ENCODE data around the gene HACE1.
"Not testable (repeated sequence)": the region's sequence is repeated elsewhere in the genome, so short reads cannot be mapped to it uniquely, and the experiment has no call there.

The HACE1 gene

DNA sequence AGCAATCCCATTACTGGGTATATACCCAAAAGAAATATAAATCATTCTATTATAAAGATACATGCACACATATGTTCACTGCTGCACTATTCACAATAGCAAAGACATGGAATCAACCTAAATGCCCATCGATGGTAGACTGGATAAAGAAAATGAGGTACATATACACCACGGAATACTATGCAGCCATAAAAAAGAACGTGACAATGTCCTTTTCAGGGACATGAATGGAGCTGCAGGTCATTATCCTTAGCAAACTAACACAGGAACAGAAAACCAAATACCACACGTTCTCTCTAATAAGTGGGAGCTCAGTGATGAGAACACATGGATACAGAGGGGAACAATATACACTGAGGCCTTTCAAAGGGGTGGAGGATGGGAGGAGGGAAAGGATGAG, 38.9 kb downstream of the HACE1 start:
- DNase-seq: not testable (repeated sequence)

DNA sequence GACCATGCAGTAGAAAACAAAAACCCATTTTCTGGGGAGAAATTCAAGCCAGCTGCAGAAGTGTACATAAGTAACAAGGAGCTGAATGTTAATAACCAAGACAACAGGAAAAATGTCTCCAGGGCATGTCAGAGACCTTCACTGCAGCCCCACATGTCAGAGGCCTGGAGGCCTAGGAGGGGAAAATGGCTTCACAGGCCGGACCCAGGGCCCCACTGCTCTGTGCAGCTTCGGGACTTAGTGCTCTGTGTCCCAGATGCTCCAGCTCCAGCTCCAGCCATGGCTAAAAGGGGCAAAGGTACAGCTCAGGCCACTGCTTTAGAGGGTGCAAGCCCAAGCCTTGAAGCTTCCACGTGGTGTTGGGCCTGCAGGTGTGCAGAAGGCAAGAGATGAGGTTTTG, 43.6 kb downstream of the HACE1 start:
- DNase-seq: no peak

DNA sequence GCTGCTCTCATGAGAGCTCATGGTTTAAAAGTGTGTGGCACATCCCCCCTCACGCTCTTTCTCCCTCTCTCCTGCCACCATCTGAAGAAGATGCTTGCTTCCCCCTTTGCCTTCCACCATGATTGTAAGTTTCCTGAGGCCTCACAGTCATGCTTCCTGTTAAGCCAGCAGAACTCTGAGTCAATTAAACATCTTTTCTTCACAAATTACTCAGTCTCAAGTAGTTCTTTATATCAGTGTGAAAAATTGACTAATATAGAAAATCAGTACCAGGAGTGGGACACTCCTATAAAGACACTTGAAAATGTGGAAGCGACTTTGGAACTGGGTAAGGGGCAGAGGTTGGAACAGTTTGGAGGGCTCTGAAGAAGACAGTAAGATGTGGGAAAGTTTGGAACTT, 45.0 kb downstream of the HACE1 start:
- DNase-seq: no peak

DNA sequence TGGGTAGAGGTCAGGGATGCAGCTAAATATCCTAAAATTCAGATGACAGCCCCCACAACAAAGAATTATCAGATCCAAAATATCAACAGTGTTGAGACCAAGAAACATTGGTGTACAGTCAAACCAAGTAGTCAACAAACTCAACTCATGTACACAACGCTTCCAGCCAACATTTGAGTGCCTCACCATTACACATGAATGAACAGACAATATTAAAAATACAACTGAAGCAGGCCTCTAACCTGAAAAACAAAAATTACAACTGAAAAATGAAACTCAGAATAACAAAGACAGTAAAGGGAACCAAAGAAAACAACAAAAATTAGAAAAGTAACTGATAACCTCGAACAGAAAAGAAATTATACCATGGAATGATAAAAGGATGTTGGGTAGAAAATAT, 46.2 kb downstream of the HACE1 start:
- no peak for DNase-seq

DNA sequence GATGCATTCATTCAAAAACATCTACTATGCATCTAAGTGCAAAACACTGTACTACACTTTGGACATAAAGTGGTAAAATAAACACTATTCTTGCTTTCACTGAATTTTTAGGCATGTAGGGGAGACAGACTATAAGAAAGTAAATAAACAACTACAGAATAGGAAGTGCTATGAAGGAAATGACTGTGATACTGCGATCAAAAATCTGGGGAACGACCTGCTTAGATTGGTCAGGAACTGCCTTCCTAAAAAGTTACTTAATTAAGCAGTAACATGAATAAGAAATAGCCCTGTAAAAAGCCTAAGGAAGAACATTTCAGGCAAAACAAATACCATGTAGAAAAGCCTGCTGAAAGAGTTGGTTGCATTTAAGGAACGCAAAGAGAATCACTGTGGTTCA, 50.6 kb downstream of the HACE1 start:
- no peak for DNase-seq

DNA sequence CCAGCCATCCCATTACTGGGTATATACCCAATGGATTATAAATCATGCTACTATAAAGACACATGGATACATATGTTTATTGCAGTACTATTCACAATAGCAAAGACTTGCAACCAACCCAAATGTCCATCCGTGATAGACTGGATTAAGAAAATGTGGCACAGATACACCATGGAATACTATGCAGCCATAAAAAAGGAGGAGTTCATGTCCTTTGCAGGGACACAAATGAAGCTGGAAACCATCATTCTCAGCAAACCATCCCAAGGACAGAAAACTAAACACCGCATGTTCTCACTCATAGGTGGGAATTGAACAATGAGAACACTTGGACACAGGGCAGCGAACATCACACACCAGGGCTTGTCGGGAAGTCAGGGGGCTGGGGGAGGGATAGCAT, 54.4 kb downstream of the HACE1 start:
- not testable (repeated sequence) for DNase-seq

DNA sequence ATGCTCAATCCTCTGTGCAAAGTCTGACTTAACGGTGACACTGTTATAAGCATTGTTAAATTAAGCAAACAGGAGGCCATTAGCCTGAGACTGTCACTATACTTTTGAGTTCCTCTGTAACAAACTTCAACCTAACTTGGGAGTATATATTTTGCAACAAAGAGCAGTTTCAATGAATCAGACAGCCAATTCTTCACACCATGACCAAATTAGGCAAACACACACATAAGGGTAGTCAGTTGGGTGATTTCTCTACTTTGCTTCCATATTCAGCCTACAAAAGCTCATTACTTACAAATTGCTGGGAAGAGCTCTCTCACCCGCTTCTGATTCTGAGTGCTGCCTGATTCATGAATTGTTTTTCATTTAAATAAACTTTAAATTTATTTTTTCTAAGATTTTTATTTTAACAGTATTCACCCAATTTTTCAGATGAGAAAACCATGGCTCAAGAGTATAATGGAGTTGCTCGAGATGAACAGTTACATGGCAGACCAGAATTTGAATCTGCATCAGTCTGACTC, 60.5 kb downstream of the HACE1 start:
- no peak for DNase-seq

DNA sequence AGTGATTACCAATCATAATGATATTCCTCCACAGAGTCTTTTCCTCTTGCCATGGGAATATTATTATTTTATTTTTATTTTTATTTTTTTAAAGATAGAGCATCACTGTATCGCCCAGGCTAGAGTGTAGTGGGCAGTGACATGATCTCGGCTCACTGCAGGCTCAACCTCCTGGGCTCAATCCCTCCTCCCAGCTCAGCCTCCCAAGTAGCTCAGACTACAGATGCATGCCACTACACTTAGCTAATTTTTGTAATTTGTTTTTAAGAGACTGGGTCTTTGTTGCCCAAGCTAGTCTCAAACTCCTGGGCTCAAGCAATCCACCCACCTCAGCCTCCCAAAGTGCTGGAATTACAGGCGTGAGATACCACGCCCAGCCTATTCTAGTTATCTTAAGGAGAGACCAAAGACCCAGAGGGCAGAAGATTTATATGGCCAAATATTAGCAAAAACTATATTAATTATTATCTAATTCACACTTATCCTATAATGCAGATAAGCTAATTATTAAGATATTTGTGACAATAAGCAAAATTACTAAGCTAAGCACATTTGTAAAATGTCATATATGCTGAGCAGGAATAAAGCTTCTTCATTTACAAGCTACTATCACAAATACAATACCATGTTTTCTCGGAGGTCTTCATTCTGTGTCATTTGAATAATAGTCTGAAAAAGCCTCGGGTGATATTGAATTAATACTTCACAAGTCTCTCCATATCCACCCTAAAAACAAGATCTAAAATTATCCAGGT, 63.5 kb downstream of the HACE1 start:
- DNase-seq: no peak

DNA sequence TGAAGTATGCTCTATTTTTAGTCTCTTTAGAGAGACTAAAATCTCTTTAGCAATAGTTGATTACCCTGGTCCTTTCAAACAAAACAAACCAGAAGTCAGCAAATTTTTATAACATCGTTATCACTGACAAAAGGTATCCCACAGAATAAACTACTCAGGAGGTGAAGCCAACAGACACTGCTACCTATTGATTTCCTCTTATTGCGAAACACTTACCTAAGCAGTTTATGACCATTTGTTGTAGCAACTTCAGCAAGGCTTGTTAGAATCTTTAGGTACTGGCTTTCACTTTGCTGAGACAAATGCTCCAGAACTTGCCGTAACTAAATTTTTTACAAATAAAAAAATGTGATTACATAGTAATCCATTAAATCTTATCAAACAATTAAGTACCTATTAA, 64.4 kb downstream of the HACE1 start:
- no peak for DNase-seq

DNA sequence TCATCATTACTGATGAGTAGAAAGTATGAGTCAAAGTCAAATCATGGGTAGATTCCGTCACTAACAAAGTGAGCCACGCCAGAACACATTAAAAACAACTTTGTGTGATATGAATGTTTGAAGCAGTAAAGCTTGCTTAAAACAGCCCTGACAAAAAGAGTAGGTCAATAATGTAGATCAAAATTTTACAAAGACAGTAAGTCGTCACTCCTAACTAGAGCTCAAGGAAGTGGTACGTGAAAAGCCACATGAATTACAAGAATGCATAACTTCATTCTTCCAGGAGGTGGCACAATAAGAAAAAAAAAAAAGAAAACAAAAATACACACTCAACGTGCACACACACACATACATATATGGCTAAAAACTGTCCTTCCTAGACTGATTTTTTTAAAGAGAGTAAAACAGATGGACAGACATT, 69.9 kb downstream of the HACE1 start:
- peak; percentile 9 for DNase-seq

DNA sequence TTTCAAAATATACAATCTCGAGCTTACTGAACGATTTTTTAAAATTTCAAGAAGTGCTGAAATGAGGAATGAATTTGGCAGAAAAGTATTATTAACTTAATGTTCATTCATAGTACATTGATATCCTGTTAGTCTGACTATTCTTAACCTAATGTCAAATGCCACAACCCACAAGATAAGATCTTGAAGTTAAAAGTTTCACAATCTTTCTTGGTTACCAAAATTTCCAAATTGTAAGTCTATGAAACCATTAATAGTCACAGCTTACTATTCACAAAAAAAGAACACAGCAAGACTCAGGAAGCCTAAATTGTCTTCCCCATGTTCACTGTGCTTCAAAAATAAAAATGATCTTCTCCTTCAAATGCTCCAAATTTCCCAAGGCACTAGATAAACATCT, 71.3 kb downstream of the HACE1 start:
- no peak for DNase-seq

DNA sequence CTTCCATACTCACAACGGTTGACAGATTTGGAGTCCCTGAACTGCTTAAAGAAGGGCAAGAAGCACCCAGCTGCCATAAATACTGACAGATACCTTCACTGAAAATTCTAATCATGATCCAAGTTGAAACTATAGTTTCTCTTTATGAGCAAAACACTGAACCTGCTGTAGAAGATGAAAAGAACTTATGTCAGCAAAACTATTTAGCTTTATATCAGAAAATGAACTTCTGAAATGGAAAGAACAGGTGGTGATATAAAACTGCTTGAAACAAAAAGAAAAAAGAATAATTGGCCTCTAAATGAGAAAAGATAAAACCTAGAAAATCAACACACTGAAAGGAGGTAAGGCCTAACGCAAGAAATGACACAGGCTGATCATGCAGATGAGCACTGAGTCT, 72.4 kb downstream of the HACE1 start:
- no peak for DNase-seq

DNA sequence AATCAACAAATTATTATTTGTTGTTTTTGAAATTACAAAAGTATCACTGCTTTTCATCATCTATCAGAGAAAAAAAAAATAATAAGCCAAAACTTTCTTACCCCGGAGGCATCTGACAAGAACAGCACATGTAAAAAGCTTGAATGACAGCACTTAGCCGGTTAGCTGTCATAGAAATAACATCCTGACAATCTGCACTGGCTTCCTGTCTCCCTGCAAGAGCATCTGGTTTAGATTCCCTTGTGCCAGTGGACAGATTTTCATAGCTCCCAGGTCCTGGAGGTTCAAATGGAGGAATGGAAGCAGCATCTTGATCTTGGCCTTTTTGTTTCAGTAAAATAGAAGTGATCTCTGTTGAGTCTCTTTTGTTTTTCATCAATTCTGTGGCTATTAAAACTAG, 74.8 kb downstream of the HACE1 start:
- no peak for DNase-seq

DNA sequence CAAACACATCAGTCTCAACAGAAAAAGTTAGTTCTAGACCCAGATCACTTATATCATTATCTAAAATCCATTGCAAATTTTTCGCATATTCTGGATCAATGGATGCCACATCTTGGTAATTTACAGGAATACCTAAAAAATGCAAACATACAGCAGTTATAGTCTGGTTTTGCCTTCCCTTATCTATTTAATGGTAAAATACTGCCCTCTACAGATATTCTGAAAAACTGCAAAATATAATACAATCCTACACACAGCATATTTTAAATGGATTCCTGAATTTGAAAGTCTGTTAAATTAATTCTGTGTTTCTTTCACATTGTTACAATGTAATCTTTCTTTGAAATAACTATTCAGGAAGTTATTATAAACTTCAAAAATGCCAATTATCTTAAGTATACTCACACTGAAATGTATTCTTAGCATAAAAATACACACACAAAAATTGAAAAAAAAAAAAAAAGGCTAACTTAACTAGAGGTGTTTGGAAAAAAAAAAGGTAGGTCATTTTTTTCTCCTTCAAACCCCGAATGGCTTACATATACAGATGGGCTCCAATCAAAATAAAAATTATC, 88.4 kb downstream of the HACE1 start:
- no peak for DNase-seq

DNA sequence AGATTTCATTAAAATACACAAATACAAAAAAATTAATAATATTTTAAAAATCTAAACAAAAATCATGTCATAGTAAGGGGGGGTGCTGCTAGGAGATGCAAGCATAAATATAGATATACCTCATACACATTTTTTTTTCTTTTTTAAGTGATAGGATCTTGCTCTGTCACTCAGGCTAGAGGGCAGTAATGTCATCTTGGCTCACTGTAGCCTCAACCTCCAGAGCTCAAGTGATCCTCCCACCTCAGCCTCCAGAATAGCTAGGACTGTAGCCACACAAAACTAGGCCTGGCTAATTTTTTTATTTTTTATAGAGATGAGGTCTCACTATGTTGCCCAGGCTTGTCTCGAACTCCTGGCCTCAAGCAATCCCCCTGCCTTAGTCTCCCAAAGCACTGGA, 90.8 kb downstream of the HACE1 start:
- no peak for DNase-seq

DNA sequence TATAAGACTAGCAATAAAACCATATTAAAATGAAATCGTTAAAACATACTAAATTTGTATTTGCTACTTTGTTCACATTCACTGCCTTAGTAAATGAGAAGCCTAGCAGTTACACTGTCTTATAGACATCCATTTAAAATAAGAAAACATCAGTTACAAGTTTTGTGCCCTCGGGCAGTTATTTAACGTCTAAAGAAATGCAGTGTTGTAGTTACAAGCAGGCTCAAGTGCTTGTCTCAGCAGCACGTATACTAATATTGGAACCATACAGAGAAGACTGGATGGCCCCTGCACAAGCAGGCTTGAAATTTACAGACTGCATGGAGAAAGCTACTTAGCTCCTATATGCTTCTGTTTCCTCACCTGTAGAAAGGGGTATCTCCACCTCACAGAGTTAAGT, 93.1 kb downstream of the HACE1 start:
- no peak for DNase-seq

DNA sequence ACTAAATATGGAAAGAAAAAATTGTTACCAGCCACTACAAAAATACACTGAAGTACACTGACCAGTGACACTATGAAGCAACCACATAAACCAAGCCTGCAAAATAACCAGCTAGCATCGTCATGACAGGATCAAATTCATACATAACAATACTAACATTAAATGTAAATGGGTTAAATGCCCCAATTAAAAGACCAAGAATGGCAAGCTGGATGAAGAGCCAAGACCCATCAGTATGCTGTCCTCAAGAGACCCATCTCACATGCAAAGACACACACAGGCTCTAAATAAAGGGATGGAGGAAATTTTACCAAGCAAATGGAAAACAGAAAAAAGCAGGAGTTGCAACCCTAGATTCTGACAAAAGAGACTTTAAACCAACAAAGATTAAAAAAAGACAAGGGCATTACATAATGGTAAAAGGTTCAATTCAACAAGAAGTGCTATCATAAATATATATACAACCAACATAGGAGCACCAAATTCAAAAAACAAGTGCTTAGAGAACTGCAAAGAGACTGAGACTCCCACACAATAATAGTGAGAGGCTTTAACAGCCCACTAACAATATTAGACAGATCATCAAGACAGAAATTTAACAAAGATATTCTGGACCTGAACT, 104.8 kb downstream of the HACE1 start:
- DNase-seq: no peak

DNA sequence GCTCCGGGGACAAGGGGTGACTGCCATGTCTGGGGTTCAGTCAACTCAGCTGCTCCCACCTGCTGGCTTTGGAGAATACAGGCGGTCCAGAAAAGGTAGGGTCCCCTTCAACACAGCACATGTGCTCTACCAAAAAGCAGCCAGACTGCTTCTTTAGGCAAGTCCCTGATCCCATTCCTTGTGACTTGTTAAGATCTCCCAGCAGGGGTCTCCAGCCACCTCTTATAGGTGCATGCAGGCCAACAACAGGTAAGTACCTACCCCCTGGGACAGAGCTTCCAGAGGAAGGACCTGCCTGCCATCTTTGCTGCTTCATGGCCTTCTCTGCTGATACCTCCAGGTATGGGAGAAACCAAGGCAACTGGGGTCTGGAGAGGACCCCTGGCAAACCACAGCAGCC, 106.5 kb downstream of the HACE1 start:
- no peak for DNase-seq

DNA sequence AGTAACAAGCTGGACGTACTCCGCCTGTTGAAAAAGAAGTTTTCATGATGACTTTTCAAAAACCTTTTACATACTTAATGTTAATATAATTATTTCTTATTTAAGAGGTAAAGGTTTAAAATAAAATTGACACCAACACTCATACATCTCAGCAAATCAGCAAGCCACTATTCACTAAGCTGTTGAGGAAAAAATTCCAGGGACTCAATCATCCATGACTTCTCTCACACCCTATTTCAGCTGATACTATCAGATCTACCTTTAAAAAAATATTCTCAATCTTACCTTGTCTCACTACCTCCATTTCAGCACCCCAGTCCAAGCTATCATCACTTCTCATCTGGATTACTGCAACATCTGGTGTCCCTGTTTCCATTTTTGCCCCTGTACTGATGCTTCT, 109.3 kb downstream of the HACE1 start:
- no peak for DNase-seq

DNA sequence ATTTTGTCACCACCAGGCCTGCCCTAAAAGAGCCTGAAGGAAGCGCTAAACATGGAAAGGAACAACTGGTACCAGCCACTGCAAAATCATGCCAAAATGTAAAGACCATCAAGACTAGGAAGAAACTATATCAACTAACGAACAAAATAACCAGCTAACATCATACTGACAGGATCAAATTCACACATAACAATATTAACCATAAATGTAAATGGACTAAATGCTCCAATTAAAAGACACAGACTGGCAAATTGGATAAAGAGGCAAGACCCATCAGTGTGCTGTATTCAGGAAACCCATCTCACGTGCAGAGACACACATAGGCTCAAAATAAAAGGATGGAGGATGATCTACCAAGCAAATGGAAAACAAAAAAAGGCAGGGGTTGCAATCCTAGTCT, 120.6 kb downstream of the HACE1 start:
- DNase-seq: not testable (repeated sequence)

DNA sequence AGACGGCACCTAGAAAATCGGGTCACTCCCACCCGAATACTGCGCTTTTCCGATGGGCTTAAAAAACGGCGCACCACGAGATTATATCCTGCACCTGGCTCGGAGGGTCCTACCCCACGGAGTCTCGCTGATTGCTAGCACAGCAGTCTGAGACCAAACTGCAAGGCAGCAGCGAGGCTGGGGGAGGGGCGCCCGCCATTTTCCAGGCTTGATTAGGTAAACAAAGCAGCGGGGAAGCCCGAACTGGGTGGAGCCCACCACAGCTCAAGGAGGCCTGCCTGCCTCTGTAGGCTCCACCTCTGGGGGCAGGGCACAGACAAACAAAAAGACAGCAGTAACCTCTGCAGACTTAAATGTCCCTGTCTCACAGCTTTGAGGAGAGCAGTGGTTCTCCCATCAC, 122.2 kb downstream of the HACE1 start:
- not testable (repeated sequence) for DNase-seq

DNA sequence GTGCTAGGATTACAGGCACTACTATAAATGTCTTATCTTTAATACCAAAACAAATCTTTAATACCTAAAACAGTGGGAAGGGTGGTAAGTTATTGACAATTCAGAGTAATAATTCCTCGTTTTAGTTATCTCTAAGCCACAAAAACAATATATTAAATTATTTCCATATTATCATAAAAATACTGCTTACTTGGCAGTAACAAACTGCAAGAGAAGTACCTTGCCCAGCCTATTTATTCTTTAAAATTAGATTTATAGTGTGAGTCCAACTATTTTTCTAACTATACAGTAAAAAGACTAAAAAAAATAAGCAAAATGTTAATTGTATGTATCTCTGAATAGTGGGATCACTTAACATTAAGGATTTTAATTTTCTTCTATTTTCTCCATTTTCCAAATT, 123.2 kb downstream of the HACE1 start:
- DNase-seq: no peak

DNA sequence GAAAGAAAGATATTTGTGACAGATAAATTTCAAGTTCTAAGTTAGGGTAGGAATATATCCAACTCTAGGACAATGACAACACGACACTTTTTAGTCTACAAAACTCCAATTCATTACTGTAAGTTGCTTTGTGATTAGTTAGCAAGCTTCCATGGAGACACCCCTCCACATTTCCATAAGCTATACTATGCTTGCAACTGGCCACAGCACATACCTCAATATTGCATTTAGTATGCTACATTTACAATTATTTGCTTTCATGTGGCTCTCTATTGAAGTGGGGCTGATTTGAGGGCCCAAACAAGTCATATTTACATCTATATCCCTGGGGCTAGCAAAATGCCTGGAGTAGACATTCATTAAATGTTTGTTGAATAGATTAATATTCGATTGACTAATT, 129.3 kb downstream of the HACE1 start:
- no peak for DNase-seq

DNA sequence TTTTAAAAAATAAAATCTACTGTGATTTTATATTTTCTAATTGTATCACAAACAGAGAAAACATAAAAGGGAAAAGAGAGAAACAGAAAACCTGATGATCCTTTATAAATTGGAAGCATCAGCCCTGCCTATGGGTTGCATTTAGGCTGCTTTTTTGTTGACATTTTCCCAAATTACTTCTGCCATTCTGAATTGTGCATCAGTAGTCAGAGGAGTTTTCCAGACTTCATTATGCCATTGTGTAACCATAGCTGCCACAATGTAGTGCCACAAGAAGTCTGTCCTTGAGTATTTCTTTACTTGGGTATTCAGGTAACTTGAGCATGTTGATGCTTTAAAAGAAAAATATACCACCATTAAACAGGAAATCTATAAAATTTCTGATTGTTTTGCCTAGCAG, 130.3 kb downstream of the HACE1 start:
- no peak for DNase-seq

All from stimulated activated CD4-positive, alpha-beta T cell treated with anti-CD3 and anti-CD28 coated beads, Interleukin-4, amount 100 ng/mL, for 24 hours (primary cell).